Lower leg skin (tissue), 4 donors: ENCODE measurements around the gene PDGFA. TPM values are rescaled to one million over a fixed set of nuclear protein-coding genes. Genes with fewer than 3 reads are reported as not detected.
A peak's percentile ranks its signal among the peaks of the same experiment; 100 is the strongest.

Experiments
- DNase-seq, 2 donors: peaks; one replicate each; pipeline ENCODE4 v3.0.0-alpha.2; 2019; ENCODE audit warnings: low spot score in 2 of 2
- H3K4me3 ChIP-seq: fragments of 200-600 bp; sonication (generic); 2 replicates; pipeline ENCODE4 v1.5.1; 2017; ENCODE audit warnings: mild to moderate bottlenecking, low read depth; ENCODE audit not compliant: poor library complexity, severe bottlenecking
- POLR2A ChIP-seq, 2 donors: fragments of 450-650 bp; IDR thresholded peaks; one replicate each; pipeline ENCODE4 v1.6.1; 2016 to 2017; ENCODE audit warnings: antibody characterized with exemption in 2 of 2, mild to moderate bottlenecking in 1 of 2, moderate library complexity in 1 of 2
- WGBS, 2 donors: methylation state at CpG; one replicate each; pipeline ENCODE4 v1.1.5; 2018; 5-methylcytosine and 5-hydroxymethylcytosine counted together
- intact Hi-C: fragments of 100-400 bp; cut with DNase I; formaldehyde crosslinking; loops from one replicate; pipeline ENCODE4 v1.15.0; 2023; ENCODE audit warnings: low total_unique reads
- total RNA-seq, 4 donors: library from RNA; depleted of rRNA; stranded (reverse); fragments of >200 nt; gene quantifications; one replicate each; pipeline ENCODE4 v1.1.0, GENCODE V29; 2016
- TF ChIP-seq, protein P1 (sequence below), 3 donors: fragments of 450-650 bp; IDR thresholded peaks; one replicate each; pipeline ENCODE4 v1.5.1; 2016; ENCODE audit warnings: antibody characterized with exemption in 3 of 3, mild to moderate bottlenecking in 3 of 3, moderate library complexity in 2 of 3

The PDGFA gene
- total RNA-seq, 4 donors from 2014 or later = 13.0 to 27.0 (median 20.5) TPM

- no peak for DNase-seq
- TF ChIP-seq POLR2A (IDR thresholded peaks at IDR 0.05) = no peak
- TF ChIP-seq, protein P1, sequence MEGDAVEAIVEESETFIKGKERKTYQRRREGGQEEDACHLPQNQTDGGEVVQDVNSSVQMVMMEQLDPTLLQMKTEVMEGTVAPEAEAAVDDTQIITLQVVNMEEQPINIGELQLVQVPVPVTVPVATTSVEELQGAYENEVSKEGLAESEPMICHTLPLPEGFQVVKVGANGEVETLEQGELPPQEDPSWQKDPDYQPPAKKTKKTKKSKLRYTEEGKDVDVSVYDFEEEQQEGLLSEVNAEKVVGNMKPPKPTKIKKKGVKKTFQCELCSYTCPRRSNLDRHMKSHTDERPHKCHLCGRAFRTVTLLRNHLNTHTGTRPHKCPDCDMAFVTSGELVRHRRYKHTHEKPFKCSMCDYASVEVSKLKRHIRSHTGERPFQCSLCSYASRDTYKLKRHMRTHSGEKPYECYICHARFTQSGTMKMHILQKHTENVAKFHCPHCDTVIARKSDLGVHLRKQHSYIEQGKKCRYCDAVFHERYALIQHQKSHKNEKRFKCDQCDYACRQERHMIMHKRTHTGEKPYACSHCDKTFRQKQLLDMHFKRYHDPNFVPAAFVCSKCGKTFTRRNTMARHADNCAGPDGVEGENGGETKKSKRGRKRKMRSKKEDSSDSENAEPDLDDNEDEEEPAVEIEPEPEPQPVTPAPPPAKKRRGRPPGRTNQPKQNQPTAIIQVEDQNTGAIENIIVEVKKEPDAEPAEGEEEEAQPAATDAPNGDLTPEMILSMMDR (IDR thresholded peaks at IDR 0.05) = no peak
- WGBS, 2 donors = 84% methylated on average over 21 to 22 of the region's 23 CpGs
Observed at GRCh38 chr7:474605-475424, 44.8 kb downstream of the PDGFA start.

DNA sequence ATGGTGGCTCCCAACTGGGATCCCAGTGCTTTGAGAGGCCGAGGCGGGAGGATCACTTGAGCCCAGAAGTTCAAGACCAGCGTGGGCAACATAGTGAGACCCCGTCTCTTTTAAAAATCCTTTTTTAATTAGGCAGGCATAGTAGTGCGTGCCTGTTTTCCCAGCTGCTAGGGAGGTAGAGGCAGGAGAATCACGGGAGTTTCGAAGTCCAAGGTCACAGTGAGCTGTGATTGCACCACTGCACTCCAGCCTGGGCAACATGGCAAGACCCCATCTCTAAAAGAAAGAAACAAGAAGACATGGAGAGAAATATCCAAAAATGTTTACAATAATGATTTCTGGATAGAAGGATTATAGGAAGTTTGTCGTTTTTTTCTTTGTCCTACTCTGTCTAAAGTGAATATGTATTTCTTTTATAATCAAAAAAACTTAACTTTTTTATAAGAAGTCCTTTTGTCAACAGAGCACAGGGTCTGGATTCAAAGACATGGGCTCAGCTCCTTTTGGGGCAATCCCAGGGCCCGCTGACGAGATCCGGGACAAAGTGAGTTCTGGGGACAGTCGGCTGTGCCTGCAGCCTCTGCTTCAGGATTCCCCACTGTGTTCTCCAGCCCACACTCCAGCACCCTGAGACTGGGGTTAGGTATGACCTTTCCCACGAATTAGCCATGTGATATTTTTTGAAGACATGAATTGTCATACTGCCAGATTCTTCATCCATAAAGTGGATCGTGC is 45.6 kb downstream of the PDGFA start:
- 83% methylated on average over 14 of the region's 14 CpGs for WGBS, 2 donors
- no peak overlapping the region for H3K4me3 ChIP-seq
- intact Hi-C loops = no loop called here
- TF ChIP-seq, protein P1 (IDR thresholded peaks at IDR 0.05) = no peak
- TF ChIP-seq POLR2A (IDR thresholded peaks at IDR 0.05) = no peak
- DNase-seq = no peak

More at GRCh38 chr7:474605-475424, 44.8 kb downstream of the PDGFA start:
- intact Hi-C loops = no loop called here
- no peak overlapping the region for H3K4me3 ChIP-seq

GRCh38 chr7:473211-473734 is 46.4 kb downstream of the PDGFA start:
- WGBS, 2 donors = 84 to 89% methylated on average over 12 to 18 of the region's 18 CpGs
- no peak for DNase-seq
- intact Hi-C loops = no loop called here
- no peak overlapping the region for H3K4me3 ChIP-seq
- no peak for TF ChIP-seq POLR2A (IDR thresholded peaks at IDR 0.05)
- TF ChIP-seq, protein P1 (IDR thresholded peaks at IDR 0.05) = no peak

- DNase-seq = no peak
- intact Hi-C loops = no loop called here
- TF ChIP-seq, protein P1 (IDR thresholded peaks at IDR 0.05) = no peak
- no peak for TF ChIP-seq POLR2A (IDR thresholded peaks at IDR 0.05)
- no peak overlapping the region for H3K4me3 ChIP-seq
- 87 to 94% methylated on average over 4 of the region's 4 CpGs for WGBS, 2 donors
Observed at GRCh38 chr7:472640-472957, 47.0 kb downstream of the PDGFA start.

DNA sequence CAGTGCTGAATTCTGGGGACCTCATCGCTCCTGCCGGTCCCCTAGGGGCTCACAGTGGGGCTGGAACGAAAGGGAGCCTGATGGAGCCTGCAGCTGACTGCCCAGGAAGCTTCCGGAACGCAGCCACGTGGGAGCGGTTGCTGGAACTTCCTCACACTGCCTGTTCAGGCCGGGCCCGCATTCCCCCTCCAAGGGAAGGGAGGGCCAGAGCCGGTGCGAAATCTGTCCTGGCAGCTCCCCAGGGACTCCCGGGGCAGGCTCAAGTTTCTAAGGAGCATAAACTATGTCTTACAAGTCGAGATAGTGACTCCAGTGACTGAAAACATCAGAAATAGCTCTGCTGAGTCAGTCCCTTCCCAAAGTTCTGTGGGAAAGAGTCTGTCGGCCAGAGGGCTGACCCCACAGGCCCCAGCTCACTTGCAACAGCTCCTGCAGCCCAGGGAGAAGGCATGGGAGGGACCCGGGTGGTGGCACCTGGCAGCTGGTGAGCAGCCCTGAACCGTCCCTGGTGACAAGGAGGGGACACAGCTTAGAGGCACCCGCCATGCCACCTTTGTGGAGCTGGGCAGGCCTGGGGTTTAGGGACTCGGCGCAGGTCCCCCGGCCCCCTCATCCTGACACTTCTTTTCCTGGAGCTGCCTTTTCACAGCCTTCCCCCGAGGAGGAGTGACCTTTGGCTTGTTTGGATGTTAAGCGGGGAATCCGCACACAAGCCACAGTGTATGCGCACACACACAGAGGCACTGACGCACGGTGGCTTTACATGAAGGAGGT is 47.6 kb downstream of the PDGFA start:
- WGBS, 2 donors = 36 to 49% methylated on average over 19 to 26 of the region's 26 CpGs
- no peak overlapping the region for H3K4me3 ChIP-seq
- DNase-seq = peak; percentile 47 to 94
- TF ChIP-seq, protein P1 (IDR thresholded peaks at IDR 0.05) = no peak
- no peak for TF ChIP-seq POLR2A (IDR thresholded peaks at IDR 0.05)
- intact Hi-C loops = no loop called here
